ENCODE measurements around the gene CD58. TPM values are rescaled to one million over a fixed set of nuclear protein-coding genes. Genes with fewer than 3 reads are reported as not detected.

The CD58 gene
- total and polyA plus RNA-seq, 9 of the 15 experiments (the other 6 are each of a cell fraction or from before 2014, with no cell fraction given), result 18.1 to 113 (median 37.4) TPM

GRCh38 chr1:116501125-116501869, 69.5 kb downstream of the CD58 start (continued):
- TF ChIP-seq PREB (CRISPR knock-in tag; IDR thresholded peaks at IDR 0.05), result no peak
- TF ChIP-seq TRIM24 (IDR thresholded peaks at IDR 0.05), result peak; percentile 23 to 33; a peak in 2 of 4 replicates
- no peak for TF ChIP-seq GTF2A2 (tag; IDR thresholded peaks at IDR 0.05)
- no peak for TF ChIP-seq RBM34 (IDR thresholded peaks at IDR 0.05; ENCODE audit: borderline replicate concordance, insufficient read depth, low read length)
- no peak for TF ChIP-seq JUND (IDR thresholded peaks at IDR 0.05; ENCODE audit: borderline replicate concordance, low read depth, low read length)
- TF ChIP-seq JUND (tag; IDR thresholded peaks at IDR 0.05; ENCODE audit: borderline replicate concordance, low read depth, low read length), result peak; percentile 69; the same call in 1 of the 3 replicates
- no peak for TF ChIP-seq ZKSCAN3 (CRISPR knock-in tag; IDR thresholded peaks at IDR 0.05)
- peak in 1 of 2 experiments; percentile 40; a peak in 1 of 4 replicates for TF ChIP-seq MNT (conservative IDR thresholded peaks at IDR 0.05)
- no peak for TF ChIP-seq ZNF431 (CRISPR knock-in tag; IDR thresholded peaks at IDR 0.05)
- no peak for TF ChIP-seq SOX6 (IDR thresholded peaks at IDR 0.05)
- TF ChIP-seq ZNF184 (CRISPR knock-in tag; IDR thresholded peaks at IDR 0.05), result no peak
- no peak for TF ChIP-seq BACH1 (tag; IDR thresholded peaks at IDR 0.05)
- TF ChIP-seq HMBOX1 (IDR thresholded peaks at IDR 0.05), result peak; percentile 46; the same call in 1 of the 2 replicates
- peak; percentile 63 for TF ChIP-seq CREM (IDR thresholded peaks at IDR 0.05; ENCODE audit: low read depth)
- TF ChIP-seq ATF7 (IDR thresholded peaks at IDR 0.05), result peak; percentile 80; the same call in 1 of the 2 replicates
- no peak for TF ChIP-seq ZFP30 (CRISPR knock-in tag; IDR thresholded peaks at IDR 0.05; ENCODE audit: borderline replicate concordance)
- no peak for TF ChIP-seq MCM3 (IDR thresholded peaks at IDR 0.05)
- no peak for TF ChIP-seq MBD1 (CRISPR knock-in tag; IDR thresholded peaks at IDR 0.05)
- TF ChIP-seq ARID1B (IDR thresholded peaks at IDR 0.05), result peak; percentile 39
- TF ChIP-seq HBP1 (CRISPR knock-in tag; IDR thresholded peaks at IDR 0.05), result no peak
- no peak for TF ChIP-seq ATF1 (CRISPR knock-in tag; IDR thresholded peaks at IDR 0.05)
- peak; percentile 76 for TF ChIP-seq ATF1 (tag; IDR thresholded peaks at IDR 0.05)
- TF ChIP-seq NCOA2 (IDR thresholded peaks at IDR 0.05; ENCODE audit: partially characterized antibody in 2 of 2), result no peak
